Suprapubic skin (tissue), 4 donors: Measurements from ENCODE around the gene CYBA. TPM values are rescaled to one million over a fixed set of nuclear protein-coding genes. Genes with fewer than 3 reads are reported as not detected.
A peak's percentile ranks its signal among the peaks of the same experiment; 100 is the strongest.

Experiments
- DNase-seq, 2 donors: peaks; one replicate each; pipeline ENCODE4 v3.0.0-alpha.2; 2019; ENCODE audit warnings: low spot score in 2 of 2
- H3K27ac ChIP-seq: fragments of 200-600 bp; sonication (generic); one replicate; pipeline ENCODE4 v1.5.1; 2019
- H3K27me3 ChIP-seq: fragments of 200-600 bp; sonication (generic); one replicate; pipeline ENCODE4 v1.5.1; 2019
- H3K36me3 ChIP-seq: fragments of 200-600 bp; sonication (generic); one replicate; pipeline ENCODE4 v1.5.1; 2019
- H3K4me1 ChIP-seq: fragments of 200-600 bp; sonication (generic); one replicate; pipeline ENCODE4 v1.5.1; 2019
- H3K4me3 ChIP-seq: fragments of 200-600 bp; sonication (generic); one replicate; pipeline ENCODE4 v1.5.1; 2019; ENCODE audit warnings: mild to moderate bottlenecking
- H3K9me3 ChIP-seq: fragments of 200-600 bp; sonication (generic); one replicate; pipeline ENCODE4 v1.5.1; 2019
- CTCF ChIP-seq, 2 donors: fragments of 200-600 bp in 1 of 2; fragments of 450-650 bp in 1 of 2; sonication (generic) in 1 of 2; IDR thresholded peaks; one replicate each; pipeline ENCODE4 v1.5.1; 2016 to 2019; ENCODE audit warnings: antibody characterized with exemption in 2 of 2, mild to moderate bottlenecking in 1 of 2, moderate library complexity in 1 of 2
- EP300 ChIP-seq: sonication (generic); formaldehyde crosslinking; IDR thresholded peaks from one replicate; pipeline ENCODE4 v1.6.1; 2017; ENCODE audit warnings: antibody characterized with exemption
- POLR2A ChIP-seq, 2 donors: fragments of 450-650 bp; IDR thresholded peaks; one replicate each; pipeline ENCODE4 v1.6.1; 2017; ENCODE audit warnings: antibody characterized with exemption in 2 of 2, mild to moderate bottlenecking in 2 of 2, moderate library complexity in 2 of 2
- POLR2AphosphoS5 ChIP-seq, 3 donors: sonication (generic); formaldehyde crosslinking; IDR thresholded peaks; one replicate each; pipeline ENCODE4 v1.6.1; 2017; ENCODE audit warnings: antibody characterized with exemption in 3 of 3
- WGBS: methylation state at CpG from one replicate; pipeline ENCODE4 v1.1.5; 2018; 5-methylcytosine and 5-hydroxymethylcytosine counted together
- total RNA-seq, 4 donors: library from RNA; depleted of rRNA; stranded (reverse); fragments of >200 nt; gene quantifications; one replicate each; pipeline ENCODE4 v1.1.0, GENCODE V29; 2016

Gene CYBA
- total RNA-seq, 4 donors from 2014 or later = 22.4 to 39.1 (median 29.7) TPM

- no peaks in the 10 kb centered on the region for H3K36me3 ChIP-seq
- TF ChIP-seq CTCF (IDR thresholded peaks at IDR 0.05) = no peak
- TF ChIP-seq POLR2A (IDR thresholded peaks at IDR 0.05) = peak; percentile 18 to 82
- peak in 2 of 3 donors; percentile 22 to 57 for TF ChIP-seq POLR2AphosphoS5 (IDR thresholded peaks at IDR 0.05)
- H3K9me3 ChIP-seq = no peaks in the 10 kb centered on the region
- peaks cover 23% of the 10 kb centered on the region for H3K4me1 ChIP-seq
- peak; percentile 97 to 99 for DNase-seq
- H3K4me3 ChIP-seq = peak within 1 kb of the TSS; percentile 96
- H3K27me3 ChIP-seq = no peaks in the 10 kb centered on the region
- H3K27ac ChIP-seq = peak within 1 kb of the TSS; percentile 75
- WGBS = 5% methylated on average over 7 of the region's 88 CpGs
Observed at GRCh38 chr16:88662843-88663606, 12.2 kb upstream of the CYBA start, which contains the start of gene MVD. MVD (minus strand) TSS chr16:88663091; CDS start chr16:88663080, 11 bp downstream.

- Histone ChIP-seq H3K36me3 (no peaks in the 10 kb centered on the region), H3K27ac (peak overlapping the region; percentile 75), H3K4me1 (peaks cover 23% of the 10 kb centered on the region), H3K9me3 (no peaks in the 10 kb centered on the region), H3K4me3 (peak overlapping the region; percentile 96), H3K27me3 (no peaks in the 10 kb centered on the region)
- DNase-seq = no peak
- no peak for TF ChIP-seq POLR2AphosphoS5 (IDR thresholded peaks at IDR 0.05)
- TF ChIP-seq POLR2A (IDR thresholded peaks at IDR 0.05) = no peak
- no peak for TF ChIP-seq CTCF (IDR thresholded peaks at IDR 0.05)
- TF ChIP-seq EP300 = no peak
- WGBS = 3% methylated on average over 28 of the region's 49 CpGs
Observed at GRCh38 chr16:88662222-88662842, 11.5 kb upstream of the CYBA start.

- DNase-seq = no peak
- H3K27ac ChIP-seq = no peak overlapping the region
- WGBS = 65% methylated on average over 10 of the region's 10 CpGs
- no peaks in the 10 kb centered on the region for H3K36me3 ChIP-seq
- H3K9me3 ChIP-seq = no peaks in the 10 kb centered on the region
- no peak overlapping the region for H3K4me3 ChIP-seq
- H3K4me1 ChIP-seq = peaks cover 23% of the 10 kb centered on the region
- H3K27me3 ChIP-seq = no peaks in the 10 kb centered on the region
- TF ChIP-seq CTCF (IDR thresholded peaks at IDR 0.05) (no peak), POLR2AphosphoS5 (IDR thresholded peaks at IDR 0.05) (no peak), EP300 (no peak), POLR2A (IDR thresholded peaks at IDR 0.05) (no peak)
Observed at GRCh38 chr16:88661468-88661867, 10.6 kb upstream of the CYBA start.

- no peak for DNase-seq
- Histone ChIP-seq H3K9me3 (no peaks in the 10 kb centered on the region), H3K36me3 (peaks cover 13% of the 10 kb centered on the region), H3K4me3 (no peak overlapping the region), H3K4me1 (peaks cover 23% of the 10 kb centered on the region), H3K27me3 (no peaks in the 10 kb centered on the region), H3K27ac (no peak overlapping the region)
- 93% methylated on average over 17 of the region's 25 CpGs for WGBS
- TF ChIP-seq POLR2AphosphoS5 (IDR thresholded peaks at IDR 0.05) (no peak), POLR2A (IDR thresholded peaks at IDR 0.05) (no peak), CTCF (IDR thresholded peaks at IDR 0.05) (no peak), EP300 (no peak)
Observed at GRCh38 chr16:88659160-88659559, 8.3 kb upstream of the CYBA start.

- peaks cover 19% of the 10 kb centered on the region for H3K4me1 ChIP-seq
- H3K27ac ChIP-seq = no peak overlapping the region
- 91% methylated on average over 13 of the region's 15 CpGs for WGBS
- H3K9me3 ChIP-seq = no peaks in the 10 kb centered on the region
- H3K36me3 ChIP-seq = peaks cover 15% of the 10 kb centered on the region
- no peak overlapping the region for H3K4me3 ChIP-seq
- H3K27me3 ChIP-seq = no peaks in the 10 kb centered on the region
- TF ChIP-seq POLR2A (IDR thresholded peaks at IDR 0.05) (no peak), EP300 (no peak), CTCF (IDR thresholded peaks at IDR 0.05) (no peak)
- no peak for DNase-seq
Observed at GRCh38 chr16:88658714-88659113, 7.9 kb upstream of the CYBA start.
